A549 (cell line): Measurements from ENCODE around the gene TPRG1. TPM values are rescaled to one million over a fixed set of nuclear protein-coding genes. Genes with fewer than 3 reads are reported as not detected.
A peak's percentile ranks its signal among the peaks of the same experiment; 100 is the strongest.

ENCODE experiments used
- ATAC-seq, 2 experiments: fragments of 200-7000 bp in 1 of 2; fragments of >200 bp in 1 of 2; cut with Nextera tagmentation in 1 of 2; cut with Tn5 transposase in 1 of 2; 3 replicates each; pipeline versions ENCODE4 v1.8.0 to v1.9.1; 2018 to 2020; ENCODE audit warnings: mild to moderate bottlenecking in 1 of 2, moderate library complexity in 1 of 2
- CTCF ChIA-PET: fragments of 300-600 bp; sonication (Branson Sonifier 250); formaldehyde crosslinking; extraction: SDS; loops from one replicate; lab custom pipeline; 2021; ENCODE audit warnings: antibody characterized with exemption, inconsistent platforms; lab: Yijun Ruan, JAX
- POLR2A ChIA-PET: fragments of 350-600 bp; formaldehyde crosslinking; extraction: SDS; loops from one replicate; lab custom pipeline; 2021; ENCODE audit warnings: antibody characterized with exemption, inconsistent platforms; lab: Yijun Ruan, JAX
- DNase-seq, 2 experiments: peaks; one replicate each; pipeline versions ENCODE4 v3.0.0 to v3.0.0-alpha.2; 2011 to 2016; ENCODE audit warnings: low read depth in 1 of 2, low spot score in 1 of 2
- FAIRE-seq: peaks from 2 replicates; lab custom pipeline; 2011; peaks lifted over from hg19 to GRCh38; lab: Jason Lieb, UNC
- H3K27ac ChIP-seq, 2 experiments: fragments of >200 bp; sonication (Bioruptor Twin); formaldehyde crosslinking; 3 replicates each; pipeline ENCODE4 v1.5.1; 2016 to 2017
- H3K4me1 ChIP-seq: fragments of >200 bp; sonication (Bioruptor Twin); formaldehyde crosslinking; 3 replicates; pipeline ENCODE4 v1.6.1; 2016
- H3K4me2 ChIP-seq: fragments of >200 bp; sonication (Bioruptor Twin); formaldehyde crosslinking; 3 replicates; pipeline ENCODE4 v1.6.1; 2016
- H3K4me3 ChIP-seq: fragments of >200 bp; sonication (Bioruptor Twin); formaldehyde crosslinking; 3 replicates; pipeline ENCODE4 v1.5.1; 2016
- H3K9me3 ChIP-seq: fragments of >200 bp; sonication (Bioruptor Twin); formaldehyde crosslinking; 3 replicates; pipeline ENCODE4 v1.6.1; 2016
- BCL3 ChIP-seq: fragments of >200 bp; sonication (Bioruptor Twin); formaldehyde crosslinking; IDR thresholded peaks from 3 replicates; pipeline ENCODE4 v1.6.1; 2016
- CBX2 ChIP-seq: fragments of 200-600 bp; sonication (generic); IDR thresholded peaks from 2 replicates; pipeline ENCODE4 v1.6.1; 2016; ENCODE audit warnings: low read depth, mild to moderate bottlenecking, borderline replicate concordance
- CEBPB ChIP-seq, 2 experiments: fragments of >200 bp in 1 of 2; sonication (Bioruptor Twin) in 1 of 2; formaldehyde crosslinking in 1 of 2; IDR thresholded peaks; 2 replicates each; pipeline ENCODE4 v1.6.1; 2012 to 2016
- EHF ChIP-seq: fragments of 250-450 bp; sonication (Bioruptor Pico); IDR thresholded peaks from 2 replicates; pipeline ENCODE4 v1.5.0; 2020; ENCODE audit warnings: mild to moderate bottlenecking
- ESRRA ChIP-seq: fragments of 150-350 bp; IDR thresholded peaks from 2 replicates; pipeline ENCODE4 v1.6.1; 2014; ENCODE audit warnings: mild to moderate bottlenecking, low read length, borderline replicate concordance
- FOSB ChIP-seq: fragments of 250-450 bp; sonication (Bioruptor Pico); IDR thresholded peaks from 2 replicates; pipeline ENCODE4 v1.5.0; 2020; ENCODE audit warnings: mild to moderate bottlenecking, moderate library complexity
- GATA3 ChIP-seq: IDR thresholded peaks from 2 replicates; pipeline ENCODE4 v1.6.1; 2012; ENCODE audit warnings: borderline replicate concordance
- HDAC2 ChIP-seq: fragments of 200-600 bp; sonication (generic); IDR thresholded peaks from 2 replicates; pipeline ENCODE4 v1.6.1; 2016
- HES2 ChIP-seq: fragments of >200 bp; sonication (Bioruptor Twin); formaldehyde crosslinking; IDR thresholded peaks from 2 replicates; pipeline ENCODE4 v1.6.1; 2016
- HOXA7 ChIP-seq: fragments of 250-450 bp; sonication (Bioruptor Pico); IDR thresholded peaks from 2 replicates; pipeline ENCODE4 v1.5.0; 2020; ENCODE audit warnings: mild to moderate bottlenecking, moderate library complexity
- JUNB ChIP-seq: fragments of >200 bp; sonication (Bioruptor Twin); formaldehyde crosslinking; IDR thresholded peaks from 2 replicates; pipeline ENCODE4 v1.6.1; 2016
- KDM5A ChIP-seq: fragments of 200-600 bp; sonication (generic); IDR thresholded peaks from 2 replicates; pipeline ENCODE4 v1.6.1; 2016; ENCODE audit warnings: antibody characterized with exemption, mild to moderate bottlenecking
- MYC ChIP-seq: IDR thresholded peaks from 2 replicates; pipeline ENCODE4 v1.6.1; 2012; ENCODE audit warnings: mild to moderate bottlenecking, inconsistent platforms, low read length, improper control_type of control experiment, borderline replicate concordance
- NPAS2 ChIP-seq: fragments of 250-450 bp; sonication (Bioruptor Pico); IDR thresholded peaks from 2 replicates; pipeline ENCODE4 v1.8.0; 2022; ENCODE audit warnings: mild to moderate bottlenecking, moderate library complexity, borderline replicate concordance
- NR3C1 ChIP-seq: fragments of >200 bp; sonication (Bioruptor Twin); formaldehyde crosslinking; IDR thresholded peaks from 3 replicates; pipeline ENCODE4 v1.6.1; 2017
- PHF8 ChIP-seq: fragments of 200-600 bp; sonication (generic); IDR thresholded peaks from 2 replicates; pipeline ENCODE4 v1.6.1; 2016; ENCODE audit warnings: low read depth, mild to moderate bottlenecking, antibody characterized with exemption, moderate library complexity, borderline replicate concordance
- POLR2AphosphoS2 ChIP-seq: conservative IDR thresholded peaks from 2 replicates; pipeline ENCODE4 v1.6.1; 2012; ENCODE audit warnings: low read length, improper control_type of control experiment, inconsistent platforms
- RARB ChIP-seq: fragments of 250-450 bp; sonication (Bioruptor Pico); IDR thresholded peaks from 2 replicates; pipeline ENCODE4 v1.8.0; 2021; ENCODE audit warnings: mild to moderate bottlenecking, moderate library complexity
- RCOR1 ChIP-seq: fragments of 150-350 bp; IDR thresholded peaks from 2 replicates; pipeline ENCODE4 v1.6.1; 2014; ENCODE audit warnings: antibody characterized with exemption, low read length, low read depth
- SREBF2 ChIP-seq: fragments of 450-650 bp; IDR thresholded peaks from 2 replicates; pipeline ENCODE4 v1.6.1; 2014; ENCODE audit warnings: mild to moderate bottlenecking, moderate library complexity
- TFCP2L1 ChIP-seq: fragments of 250-450 bp; sonication (Bioruptor Pico); IDR thresholded peaks from 2 replicates; pipeline ENCODE4 v1.5.0; 2021; ENCODE audit warnings: mild to moderate bottlenecking
- TP53 ChIP-seq: fragments of 250-450 bp; sonication (Bioruptor Pico); IDR thresholded peaks from 2 replicates; pipeline ENCODE4 v1.5.0; 2021; ENCODE audit warnings: mild to moderate bottlenecking, moderate library complexity
- ZFP36 ChIP-seq: fragments of 450-650 bp; IDR thresholded peaks from 2 replicates; pipeline ENCODE4 v1.6.1; 2014; ENCODE audit warnings: borderline replicate concordance; ENCODE audit not compliant: partially characterized antibody
- ZNF302 ChIP-seq: fragments of 250-450 bp; sonication (Bioruptor Pico); IDR thresholded peaks from 2 replicates; pipeline ENCODE4 v1.9.0; 2021; ENCODE audit warnings: inconsistent platforms, mild to moderate bottlenecking, moderate library complexity
- ZSCAN20 ChIP-seq: fragments of 250-450 bp; sonication (Bioruptor Pico); IDR thresholded peaks from 2 replicates; pipeline ENCODE4 v1.8.0; 2022; ENCODE audit warnings: mild to moderate bottlenecking, moderate library complexity
- WGBS: methylation state at CpG from one replicate; pipeline ENCODE4 v1.1.6; 2017; ENCODE audit errors: missing lambda C conversion rate; 5-methylcytosine and 5-hydroxymethylcytosine counted together
- polyA plus RNA-seq, 4 experiments: library from polyadenylated mRNA; depleted of rRNA in 3 of 4; stranded (reverse); fragments of >200 nt; fragmentation: RNase III in 1 of 4; extraction: RNeasy Plus Mini Kit Qiagen cat#74134 plus additional on column Dnase treatment in 1 of 4; gene quantifications; 2 replicates in 3 of 4; 3 replicates in 1 of 4; pipeline ENCODE4 v1.2.3, GENCODE V29; 2011 to 2017
- TF ChIP-seq, protein P1 (sequence below): fragments of >200 bp; sonication (Bioruptor Twin); formaldehyde crosslinking; IDR thresholded peaks from 3 replicates; pipeline ENCODE4 v1.5.1; 2016
- TF ChIP-seq, protein P2 (sequence below): fragments of 200-600 bp; sonication (generic); IDR thresholded peaks from 2 replicates; pipeline ENCODE4 v1.6.1; 2016; ENCODE audit warnings: antibody characterized with exemption, mild to moderate bottlenecking, moderate library complexity
- TF ChIP-seq, protein P3 (sequence below): IDR thresholded peaks from 2 replicates; pipeline ENCODE4 v1.6.1; 2012
- TF ChIP-seq, protein P4 (sequence below): fragments of 250-450 bp; sonication (Bioruptor Pico); IDR thresholded peaks from 2 replicates; pipeline ENCODE4 v1.5.0; 2020; ENCODE audit warnings: low read depth, mild to moderate bottlenecking, moderate library complexity

Gene TPRG1
- polyA plus RNA-seq, 2 of the 4 experiments (the other 2 are of a cell fraction) = 0.21 to 1.1 TPM

DNA sequence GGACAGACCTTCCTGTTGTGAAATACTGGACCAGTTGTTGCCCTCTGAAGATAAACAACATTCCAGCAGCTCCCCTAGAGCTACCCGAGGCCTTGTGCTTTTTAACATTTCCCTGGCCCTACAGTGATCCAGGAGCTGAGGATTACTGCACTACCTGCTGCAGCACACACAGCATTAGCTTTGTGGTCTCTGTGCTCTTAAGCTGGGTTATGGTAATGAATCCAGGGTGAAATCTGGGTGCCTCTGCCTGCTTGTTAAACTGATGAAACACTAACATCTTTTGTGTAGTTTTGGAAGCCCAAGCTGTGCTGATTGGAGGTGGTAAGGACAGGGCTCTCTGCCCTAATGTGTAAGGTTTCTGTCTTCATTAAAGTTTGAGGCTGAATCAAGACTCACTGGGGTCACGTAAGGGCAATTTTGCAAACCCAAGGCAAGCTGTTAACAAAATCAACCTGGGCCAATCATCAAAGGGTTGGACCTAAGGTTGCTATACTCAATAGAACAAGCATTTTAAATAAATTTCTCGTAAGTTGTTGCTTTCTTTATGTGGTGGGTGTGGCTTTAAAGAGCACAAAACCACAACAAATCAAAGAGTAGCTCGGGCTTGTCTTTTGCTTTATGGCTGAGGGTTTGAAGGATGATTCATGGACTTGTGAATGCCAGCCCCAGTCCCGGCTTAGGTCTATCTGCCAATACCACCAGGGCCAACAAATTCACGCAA is 183.9 kb downstream of the TPRG1 start:
- ChIA-PET POLR2A (interaction anchor here (1.1 to 3.4 kb wide), 5 partner anchors 31 to 355 kb away, joined by 4 to 27 read pairs (median 6); partner anchors contain the start of gene TP63), CTCF (interaction anchor here (1.0 to 1.4 kb wide), 3 partner anchors 9 to 592 kb away, joined by 3 to 6 read pairs (median 5); no protein-coding TSS in a partner anchor)
- peak; percentile 31 to 89 for DNase-seq
- Histone ChIP-seq H3K4me2 (peak overlapping the region; percentile 57), H3K9me3 (0 out of 3 replicates have a peak, but pooled peaks cover 8% of the 10 kb centered on the region), H3K27ac (peak overlapping the region; percentile 93 to 94), H3K4me1 (peaks cover 48% of the 10 kb centered on the region), H3K4me3 (no peak overlapping the region)
- FAIRE-seq = no peak
- WGBS = 5% methylated on average over 6 of the region's 6 CpGs
- peak; percentile 81 to 85 for ATAC-seq
- no peak for TF ChIP-seq NPAS2
- no peak for TF ChIP-seq TFCP2L1 (CRISPR knock-in tag)
- no peak for TF ChIP-seq ZSCAN20 (CRISPR knock-in tag)
- TF ChIP-seq CEBPB (IDR thresholded peaks at IDR 0.05) = peak; percentile 45 to 87; a peak in 3 of 4 replicates
- TF ChIP-seq BCL3 = no peak
- no peak for TF ChIP-seq NR3C1
- peak; percentile 27; the same call in 1 of the 2 replicates for TF ChIP-seq JUNB
- TF ChIP-seq, protein P1, sequence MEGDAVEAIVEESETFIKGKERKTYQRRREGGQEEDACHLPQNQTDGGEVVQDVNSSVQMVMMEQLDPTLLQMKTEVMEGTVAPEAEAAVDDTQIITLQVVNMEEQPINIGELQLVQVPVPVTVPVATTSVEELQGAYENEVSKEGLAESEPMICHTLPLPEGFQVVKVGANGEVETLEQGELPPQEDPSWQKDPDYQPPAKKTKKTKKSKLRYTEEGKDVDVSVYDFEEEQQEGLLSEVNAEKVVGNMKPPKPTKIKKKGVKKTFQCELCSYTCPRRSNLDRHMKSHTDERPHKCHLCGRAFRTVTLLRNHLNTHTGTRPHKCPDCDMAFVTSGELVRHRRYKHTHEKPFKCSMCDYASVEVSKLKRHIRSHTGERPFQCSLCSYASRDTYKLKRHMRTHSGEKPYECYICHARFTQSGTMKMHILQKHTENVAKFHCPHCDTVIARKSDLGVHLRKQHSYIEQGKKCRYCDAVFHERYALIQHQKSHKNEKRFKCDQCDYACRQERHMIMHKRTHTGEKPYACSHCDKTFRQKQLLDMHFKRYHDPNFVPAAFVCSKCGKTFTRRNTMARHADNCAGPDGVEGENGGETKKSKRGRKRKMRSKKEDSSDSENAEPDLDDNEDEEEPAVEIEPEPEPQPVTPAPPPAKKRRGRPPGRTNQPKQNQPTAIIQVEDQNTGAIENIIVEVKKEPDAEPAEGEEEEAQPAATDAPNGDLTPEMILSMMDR = no peak
- no peak for TF ChIP-seq HOXA7 (CRISPR knock-in tag)
- peak; percentile 48; the same call in 1 of the 2 replicates for TF ChIP-seq RARB (CRISPR knock-in tag)
- no peak for TF ChIP-seq PHF8
- no peak for TF ChIP-seq POLR2AphosphoS2
- TF ChIP-seq RCOR1 = no peak
- TF ChIP-seq, protein P2, sequence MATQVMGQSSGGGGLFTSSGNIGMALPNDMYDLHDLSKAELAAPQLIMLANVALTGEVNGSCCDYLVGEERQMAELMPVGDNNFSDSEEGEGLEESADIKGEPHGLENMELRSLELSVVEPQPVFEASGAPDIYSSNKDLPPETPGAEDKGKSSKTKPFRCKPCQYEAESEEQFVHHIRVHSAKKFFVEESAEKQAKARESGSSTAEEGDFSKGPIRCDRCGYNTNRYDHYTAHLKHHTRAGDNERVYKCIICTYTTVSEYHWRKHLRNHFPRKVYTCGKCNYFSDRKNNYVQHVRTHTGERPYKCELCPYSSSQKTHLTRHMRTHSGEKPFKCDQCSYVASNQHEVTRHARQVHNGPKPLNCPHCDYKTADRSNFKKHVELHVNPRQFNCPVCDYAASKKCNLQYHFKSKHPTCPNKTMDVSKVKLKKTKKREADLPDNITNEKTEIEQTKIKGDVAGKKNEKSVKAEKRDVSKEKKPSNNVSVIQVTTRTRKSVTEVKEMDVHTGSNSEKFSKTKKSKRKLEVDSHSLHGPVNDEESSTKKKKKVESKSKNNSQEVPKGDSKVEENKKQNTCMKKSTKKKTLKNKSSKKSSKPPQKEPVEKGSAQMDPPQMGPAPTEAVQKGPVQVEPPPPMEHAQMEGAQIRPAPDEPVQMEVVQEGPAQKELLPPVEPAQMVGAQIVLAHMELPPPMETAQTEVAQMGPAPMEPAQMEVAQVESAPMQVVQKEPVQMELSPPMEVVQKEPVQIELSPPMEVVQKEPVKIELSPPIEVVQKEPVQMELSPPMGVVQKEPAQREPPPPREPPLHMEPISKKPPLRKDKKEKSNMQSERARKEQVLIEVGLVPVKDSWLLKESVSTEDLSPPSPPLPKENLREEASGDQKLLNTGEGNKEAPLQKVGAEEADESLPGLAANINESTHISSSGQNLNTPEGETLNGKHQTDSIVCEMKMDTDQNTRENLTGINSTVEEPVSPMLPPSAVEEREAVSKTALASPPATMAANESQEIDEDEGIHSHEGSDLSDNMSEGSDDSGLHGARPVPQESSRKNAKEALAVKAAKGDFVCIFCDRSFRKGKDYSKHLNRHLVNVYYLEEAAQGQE = no peak
- no peak for TF ChIP-seq SREBF2
- TF ChIP-seq, protein P3, sequence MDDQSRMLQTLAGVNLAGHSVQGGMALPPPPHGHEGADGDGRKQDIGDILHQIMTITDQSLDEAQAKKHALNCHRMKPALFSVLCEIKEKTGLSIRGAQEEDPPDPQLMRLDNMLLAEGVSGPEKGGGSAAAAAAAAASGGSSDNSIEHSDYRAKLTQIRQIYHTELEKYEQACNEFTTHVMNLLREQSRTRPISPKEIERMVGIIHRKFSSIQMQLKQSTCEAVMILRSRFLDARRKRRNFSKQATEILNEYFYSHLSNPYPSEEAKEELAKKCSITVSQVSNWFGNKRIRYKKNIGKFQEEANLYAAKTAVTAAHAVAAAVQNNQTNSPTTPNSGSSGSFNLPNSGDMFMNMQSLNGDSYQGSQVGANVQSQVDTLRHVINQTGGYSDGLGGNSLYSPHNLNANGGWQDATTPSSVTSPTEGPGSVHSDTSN = no peak
- TF ChIP-seq HDAC2 = no peak
- TF ChIP-seq TP53 (CRISPR knock-in tag) = no peak
- TF ChIP-seq ESRRA = no peak
- TF ChIP-seq ZNF302 = no peak
- TF ChIP-seq KDM5A = no peak
- no peak for TF ChIP-seq EHF (CRISPR knock-in tag)
- peak; percentile 52; the same call in 1 of the 2 replicates for TF ChIP-seq GATA3
- no peak for TF ChIP-seq FOSB (CRISPR knock-in tag)
- no peak for TF ChIP-seq MYC
- TF ChIP-seq CBX2 = no peak
- TF ChIP-seq HES2 = no peak
- TF ChIP-seq, protein P4, sequence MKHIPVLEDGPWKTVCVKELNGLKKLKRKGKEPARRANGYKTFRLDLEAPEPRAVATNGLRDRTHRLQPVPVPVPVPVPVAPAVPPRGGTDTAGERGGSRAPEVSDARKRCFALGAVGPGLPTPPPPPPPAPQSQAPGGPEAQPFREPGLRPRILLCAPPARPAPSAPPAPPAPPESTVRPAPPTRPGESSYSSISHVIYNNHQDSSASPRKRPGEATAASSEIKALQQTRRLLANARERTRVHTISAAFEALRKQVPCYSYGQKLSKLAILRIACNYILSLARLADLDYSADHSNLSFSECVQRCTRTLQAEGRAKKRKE = no peak
- peak; percentile 39 for TF ChIP-seq ZFP36
